Measurements from ENCODE around the gene GALNTL6. TPM values are rescaled to one million over a fixed set of nuclear protein-coding genes. Genes with fewer than 3 reads are reported as not detected.

The GALNTL6 gene
- total RNA-seq, 1 experiment from 2014 or later: not detected

GRCh38 chr4:172485007-172485406 lies 671.8 kb downstream of the GALNTL6 start:
- no peak overlapping the region for H2BK12ac ChIP-seq (ENCODE audit: insufficient read length, low read depth, low read length)
- peaks cover 12 to 14% of the 10 kb centered on the region in 2 experiments for H3K4me1 Mint-ChIP-seq
- TF ChIP-seq CTCF (conservative IDR thresholded peaks at IDR 0.05): no peak
- no peak overlapping the region for H3K4me3 Mint-ChIP-seq
- no CpG with 5 or more reads among the region's 3 CpGs for WGBS (ENCODE audit: extremely low coverage, insufficient read length, low lambda C conversion rate)
- no peak overlapping the region for H3K23ac ChIP-seq (ENCODE audit: insufficient read length, low read depth, low read length)
- no peaks in the 10 kb centered on the region for H3K23me2 ChIP-seq (ENCODE audit: insufficient read length, low read depth, low read length, poor library complexity, severe bottlenecking)
- no peak overlapping the region for H3K18ac ChIP-seq (ENCODE audit: insufficient read length, low read depth, low read length)
- no peak overlapping the region for H3K14ac ChIP-seq (ENCODE audit: insufficient read depth, low read length)
- no peak overlapping the region for H3K4ac ChIP-seq (ENCODE audit: low read depth, low read length)
- H3K9me3 ChIP-seq (ENCODE audit: control insufficient read depth, low read depth, low read length): no peaks in the 10 kb centered on the region
- H3K79me1 ChIP-seq (ENCODE audit: insufficient read depth, low read depth, low read length, poor library complexity, severe bottlenecking): no peaks in the 10 kb centered on the region
- H3K27me3 Mint-ChIP-seq (ENCODE audit: low read depth): no peaks in the 10 kb centered on the region
- H2BK20ac ChIP-seq (ENCODE audit: low read depth, low read length, poor library complexity, severe bottlenecking): no peak overlapping the region
- DNase-seq: no peak
- H2AFZ ChIP-seq (ENCODE audit: low read length): no peak overlapping the region
- no peak overlapping the region for H2AK5ac ChIP-seq (ENCODE audit: insufficient read length, low read length)
- H3K27ac Mint-ChIP-seq: no peak overlapping the region
- H4K20me1 ChIP-seq (ENCODE audit: control insufficient read depth, insufficient read depth, insufficient read length): no peaks in the 10 kb centered on the region
- H4K5ac ChIP-seq (ENCODE audit: insufficient read length, low read depth, low read length): no peak overlapping the region
- no peak overlapping the region for H3K56ac ChIP-seq (ENCODE audit: insufficient read length, low read depth, low read length)
- no peak overlapping the region for H2BK15ac ChIP-seq (ENCODE audit: low read depth, low read length)
- no peak overlapping the region for H3K27ac ChIP-seq (ENCODE audit: insufficient read length, low read depth, low read length)
- H3K36me3 Mint-ChIP-seq (ENCODE audit: insufficient read depth in 1 of 3, low read depth in 3 of 3): peaks cover 12 to 24% (median 15%) of the 10 kb centered on the region in 3 experiments
- no peak overlapping the region for H2BK120ac ChIP-seq (ENCODE audit: low read depth, low read length, poor library complexity, severe bottlenecking)
- peaks cover 18 to 23% of the 10 kb centered on the region in 2 experiments for H3K9me3 Mint-ChIP-seq
- H3K9ac ChIP-seq (ENCODE audit: extremely low read depth, insufficient read length, low read length): no peak overlapping the region
- no peak overlapping the region for H2BK5ac ChIP-seq (ENCODE audit: insufficient read length, low read length)
- H3K4me1 ChIP-seq (ENCODE audit: insufficient read depth, low read length): peaks cover 3% of the 10 kb centered on the region; the same call in 1 of the 2 replicates
- no peaks in the 10 kb centered on the region for H3K27me3 ChIP-seq (ENCODE audit: insufficient read depth, low read length)
- H3K79me2 ChIP-seq (ENCODE audit: insufficient read depth, low read length): no peaks in the 10 kb centered on the region
- H4K91ac ChIP-seq (ENCODE audit: insufficient read length, low read depth, low read length): no peak overlapping the region
- H4K8ac ChIP-seq (replicated peaks; ENCODE audit: insufficient read length, low read depth, low read length): no peak overlapping the region
- no peak overlapping the region for H3K4me2 ChIP-seq (ENCODE audit: insufficient read depth, insufficient read length, low read length)
- H3T11ph ChIP-seq (ENCODE audit: low read length): no peak overlapping the region
